ENCODE measurements around the gene NAE1. TPM values are rescaled to one million over a fixed set of nuclear protein-coding genes. Genes with fewer than 3 reads are reported as not detected.

The NAE1 gene
- total and polyA plus RNA-seq, 12 donors = 30.9 to 94.7 (median 50.4) TPM

- TF ChIP-seq POLR2A (IDR thresholded peaks at IDR 0.05) = no peak
- no peak for TF ChIP-seq CTCF (IDR thresholded peaks at IDR 0.05)
- peak in 1 of 7 donors; percentile 23 for DNase-seq
- no peaks in the 10 kb centered on the region for H3K36me3 ChIP-seq (replicated peaks in 1 of 2)
- H3K27ac ChIP-seq = no peak overlapping the region
- no peaks in the 10 kb centered on the region for H3K9me3 ChIP-seq (replicated peaks in 1 of 3)
- intact Hi-C loops (cut with DNase I) = loop anchor here in 1 of 2 donors (10.0 kb wide), 1 partner anchor 119 kb away; no protein-coding TSS in a partner anchor
- peak overlapping the region in 2 of 4 donors; percentile 22 to 52 for H3K4me3 ChIP-seq
- H3K27me3 ChIP-seq = peaks cover 22% of the 10 kb centered on the region
- WGBS, 4 donors = 21 to 51% (median 26%) methylated on average over 3 to 14 of the region's 14 CpGs
- peaks cover 8 to 11% of the 10 kb centered on the region in 2 donors for H3K4me1 ChIP-seq (replicated peaks in 1 of 2)
Observed at GRCh38 chr16:66844009-66844341, 13.2 kb upstream of the NAE1 start.

- DNase-seq = peak in 2 of 7 donors; percentile 2 to 29
- intact Hi-C loops (cut with DNase I) = loop anchor here in 1 of 2 donors (10.0 kb wide), 1 partner anchor 118 kb away; no protein-coding TSS in a partner anchor
Observed at GRCh38 chr16:66843191-66843590, 12.4 kb upstream of the NAE1 start.

GRCh38 chr16:66842765-66843164, 12.0 kb upstream of the NAE1 start:
- 41 to 59% (median 55%) methylated on average over 7 of the region's 7 CpGs for WGBS, 4 donors
- TF ChIP-seq POLR2A (IDR thresholded peaks at IDR 0.05) = no peak
- no peak for TF ChIP-seq CTCF (IDR thresholded peaks at IDR 0.05)
- Histone ChIP-seq H3K4me3 (no peak overlapping the region), H3K27ac (no peak overlapping the region), H3K9me3 (replicated peaks in 1 of 3) (no peaks in the 10 kb centered on the region), H3K36me3 (replicated peaks in 1 of 2) (no peaks in the 10 kb centered on the region), H3K4me1 (replicated peaks in 1 of 2) (peaks cover 8 to 11% of the 10 kb centered on the region in 2 donors), H3K27me3 (peaks cover 22% of the 10 kb centered on the region)
- intact Hi-C loops (cut with DNase I) = loop anchor here in 1 of 2 donors (10.0 kb wide), 1 partner anchor 118 kb away; no protein-coding TSS in a partner anchor
- DNase-seq = peak; percentile 48 to 74 (median 65)

More at GRCh38 chr16:66843191-66843590, 12.4 kb upstream of the NAE1 start:
- Histone ChIP-seq H3K9me3 (replicated peaks in 1 of 3) (no peaks in the 10 kb centered on the region), H3K4me3 (no peak overlapping the region), H3K36me3 (replicated peaks in 1 of 2) (no peaks in the 10 kb centered on the region), H3K27ac (no peak overlapping the region), H3K27me3 (peaks cover 22% of the 10 kb centered on the region), H3K4me1 (replicated peaks in 1 of 2) (peaks cover 8 to 11% of the 10 kb centered on the region in 2 donors)
- 90 to 100% (median 97%) methylated on average over 2 of the region's 2 CpGs for WGBS, 4 donors
- no peak for TF ChIP-seq POLR2A (IDR thresholded peaks at IDR 0.05)
- TF ChIP-seq CTCF (IDR thresholded peaks at IDR 0.05) = no peak

- Histone ChIP-seq H3K4me1 (replicated peaks in 1 of 2) (peaks cover 8 to 11% of the 10 kb centered on the region in 2 donors), H3K36me3 (replicated peaks in 1 of 2) (no peaks in the 10 kb centered on the region), H3K27ac (no peak overlapping the region), H3K9me3 (replicated peaks in 1 of 3) (no peaks in the 10 kb centered on the region), H3K4me3 (no peak overlapping the region), H3K27me3 (peaks cover 22% of the 10 kb centered on the region)
- TF ChIP-seq CTCF (IDR thresholded peaks at IDR 0.05) (no peak), POLR2A (IDR thresholded peaks at IDR 0.05) (no peak)
- 88 to 93% (median 91%) methylated on average over 4 of the region's 4 CpGs for WGBS, 4 donors
- no peak for DNase-seq
- intact Hi-C loops (cut with DNase I) = loop anchor here in 1 of 2 donors (10.0 kb wide), 1 partner anchor 117 kb away; no protein-coding TSS in a partner anchor
Observed at GRCh38 chr16:66841366-66841765, 10.6 kb upstream of the NAE1 start.

All from adrenal gland (tissue), 12 donors.